NB4 (cell line): ENCODE results near the gene MYEOV.

Experiments
- DNase-seq: peaks from one replicate; pipeline ENCODE4 v3.0.0; 2010; ENCODE audit warnings: low read depth
- H3K4me3 ChIP-seq: one replicate; pipeline ENCODE4 v1.5.1; 2011; ENCODE audit warnings: mild to moderate bottlenecking, low read depth, low read length, moderate library complexity
- CTCF ChIP-seq: IDR thresholded peaks from one replicate; pipeline ENCODE4 v1.5.1; 2012; ENCODE audit warnings: low read depth, low read length
- MAX ChIP-seq: IDR thresholded peaks from 2 replicates; pipeline ENCODE4 v1.6.1; 2011; ENCODE audit warnings: low read depth, low read length
- MYC ChIP-seq: IDR thresholded peaks from 2 replicates; pipeline ENCODE4 v1.6.1; 2011; ENCODE audit warnings: low read depth, low read length
- POLR2A ChIP-seq: IDR thresholded peaks from 2 replicates; pipeline ENCODE4 v1.6.1; 2011; ENCODE audit warnings: mild to moderate bottlenecking; ENCODE audit not compliant: insufficient read length; ENCODE audit errors: extremely low read depth

The MYEOV gene

GRCh38 chr11:69339041-69339733, 45.2 kb downstream of the MYEOV start:
- no peak for DNase-seq
- H3K4me3 ChIP-seq: no peak overlapping the region
- no peak for TF ChIP-seq MAX
- no peak for TF ChIP-seq CTCF
- no peak for TF ChIP-seq POLR2A
- no peak for TF ChIP-seq MYC

GRCh38 chr11:69339983-69340565, 46.1 kb downstream of the MYEOV start:
- no peak for DNase-seq

GRCh38 chr11:69342588-69343330, 48.8 kb downstream of the MYEOV start:
- no peak overlapping the region for H3K4me3 ChIP-seq
- DNase-seq: peak; percentile 84
- TF ChIP-seq CTCF: no peak
- TF ChIP-seq MAX: peak; percentile 64
- peak; percentile 57; the same call in 1 of the 2 replicates for TF ChIP-seq MYC
- TF ChIP-seq POLR2A: no peak

More at GRCh38 chr11:69339983-69340565, 46.1 kb downstream of the MYEOV start:
- TF ChIP-seq POLR2A (no peak), MYC (no peak), MAX (no peak), CTCF (no peak)
- H3K4me3 ChIP-seq: no peak overlapping the region

- no peak for DNase-seq
- H3K4me3 ChIP-seq: no peak overlapping the region
- no peak for TF ChIP-seq CTCF
- no peak for TF ChIP-seq MAX
- no peak for TF ChIP-seq POLR2A
Observed at GRCh38 chr11:69343401-69344321, 49.7 kb downstream of the MYEOV start.

GRCh38 chr11:69344570-69345145, 50.7 kb downstream of the MYEOV start:
- no peak overlapping the region for H3K4me3 ChIP-seq
- no peak for DNase-seq

More at GRCh38 chr11:69344570-69345145, 50.7 kb downstream of the MYEOV start:
- TF ChIP-seq MAX (no peak), CTCF (no peak), POLR2A (no peak), MYC (no peak)
